SK-N-SH (cell line): ENCODE data around the gene DHRS4. TPM values are rescaled to one million over a fixed set of nuclear protein-coding genes. Genes with fewer than 3 reads are reported as not detected.

Source experiments
- CTCF ChIA-PET: fragments of 300-600, 350-600 bp; formaldehyde crosslinking; extraction: SDS; loops from one replicate; lab custom pipeline; 2021; lab: Yijun Ruan, JAX
- POLR2A ChIA-PET: fragments of 350-600 bp; sonication (Branson Sonifier 250); formaldehyde crosslinking; extraction: SDS; loops from one replicate; lab custom pipeline; 2020; ENCODE audit warnings: antibody characterized with exemption, inconsistent platforms; lab: Yijun Ruan, JAX
- DNase-seq: peaks from one replicate; pipeline ENCODE4 v3.0.0; 2012
- H2AFZ ChIP-seq: fragments of 200-600 bp; sonication (generic); 2 replicates; pipeline ENCODE4 v1.8.1; 2016; ENCODE audit warnings: antibody characterized with exemption, mild to moderate bottlenecking, low read depth
- H3F3A ChIP-seq: fragments of 200-600 bp; sonication (generic); replicated peaks from 2 replicates; pipeline ENCODE3; 2016; ENCODE audit warnings: antibody characterized with exemption, mild to moderate bottlenecking; ENCODE audit not compliant: insufficient read depth
- H3K27ac ChIP-seq, 2 experiments: fragments of 200-500 bp in 1 of 2; fragments of 200-600 bp in 1 of 2; sonication (Bioruptor generic) in 1 of 2; sonication (generic), shearing (Covaris generic) in 1 of 2; 2 replicates each; pipeline versions ENCODE4 v1.5.1 to v1.6.1; 2014 to 2016; ENCODE audit warnings: low read depth in 2 of 2, inconsistent platforms in 1 of 2, low read length in 1 of 2, mild to moderate bottlenecking in 1 of 2, mixed read lengths in 1 of 2
- H3K27me3 ChIP-seq: fragments of 200-600 bp; sonication (generic), shearing (Covaris generic); 2 replicates; pipeline ENCODE4 v1.6.1; 2016; ENCODE audit warnings: mixed run types; ENCODE audit not compliant: insufficient read depth
- H3K36me3 ChIP-seq, 2 experiments: fragments of 200-500 bp in 1 of 2; fragments of 200-600 bp in 1 of 2; sonication (Bioruptor generic) in 1 of 2; sonication (generic) in 1 of 2; replicated peaks in 1 of 2; 2 replicates each; pipeline versions ENCODE3 to v1.5.1; 2014 to 2016; ENCODE audit warnings: low read length in 1 of 2, mild to moderate bottlenecking in 1 of 2; ENCODE audit not compliant: insufficient read depth in 2 of 2, control insufficient read depth in 1 of 2
- H3K4me1 ChIP-seq, 2 experiments: fragments of 200-500 bp in 1 of 2; fragments of 200-600 bp in 1 of 2; sonication (Bioruptor generic) in 1 of 2; sonication (generic), shearing (Covaris generic) in 1 of 2; 2 replicates each; pipeline versions ENCODE4 v1.5.1 to v1.6.1; 2014 to 2016; ENCODE audit warnings: low read depth in 1 of 2, low read length in 1 of 2, mixed run types in 1 of 2; ENCODE audit not compliant: insufficient read depth in 2 of 2, control insufficient read depth in 1 of 2
- H3K4me2 ChIP-seq: fragments of 200-600 bp; sonication (generic), shearing (Covaris generic); 2 replicates; pipeline ENCODE4 v1.6.1; 2017; ENCODE audit warnings: mixed run types
- H3K4me3 ChIP-seq, 2 experiments: fragments of 200-500 bp in 1 of 2; fragments of 200-600 bp in 1 of 2; sonication (Bioruptor generic) in 1 of 2; sonication (generic), shearing (Covaris generic) in 1 of 2; 2 replicates each; pipeline versions ENCODE4 v1.5.1 to v1.8.1; 2014 to 2016; ENCODE audit warnings: low read depth in 2 of 2, inconsistent platforms in 1 of 2, low read length in 1 of 2, mild to moderate bottlenecking in 1 of 2, mixed read lengths in 1 of 2, moderate library complexity in 1 of 2
- H3K79me2 ChIP-seq: fragments of 200-600 bp; sonication (generic); 2 replicates; pipeline ENCODE4 v1.8.1; 2017; ENCODE audit warnings: mild to moderate bottlenecking; ENCODE audit not compliant: insufficient read depth
- H3K9ac ChIP-seq: fragments of 200-600 bp; sonication (generic); 2 replicates; pipeline ENCODE4 v1.6.1; 2017; ENCODE audit warnings: mixed run types
- H3K9me2 ChIP-seq: fragments of 200-600 bp; sonication (generic); 2 replicates; pipeline ENCODE4 v1.6.1; 2017; ENCODE audit warnings: mixed run types
- H3K9me3 ChIP-seq: fragments of 200-600 bp; sonication (generic); 2 replicates; pipeline ENCODE4 v1.6.1; 2017; ENCODE audit warnings: mixed run types, mild to moderate bottlenecking, moderate library complexity
- H4K20me1 ChIP-seq: fragments of 200-600 bp; sonication (generic); 2 replicates; pipeline ENCODE4 v1.6.1; 2017; ENCODE audit warnings: mild to moderate bottlenecking, mixed run types; ENCODE audit not compliant: insufficient read depth
- CTCF ChIP-seq: fragments of 200-600 bp; sonication (generic); IDR thresholded peaks from 2 replicates; pipeline ENCODE4 v1.6.1; 2017; ENCODE audit warnings: antibody characterized with exemption, mild to moderate bottlenecking, moderate library complexity
- ELF1 ChIP-seq: IDR thresholded peaks from 2 replicates; pipeline ENCODE4 v1.4.0; 2012
- EZH2phosphoT487 ChIP-seq: fragments of 200-600 bp; sonication (generic); IDR thresholded peaks from 2 replicates; pipeline ENCODE4 v1.6.1; 2017; ENCODE audit warnings: low read depth, mixed run types, mild to moderate bottlenecking, antibody characterized with exemption, moderate library complexity, borderline replicate concordance
- FOSL2 ChIP-seq: IDR thresholded peaks from 2 replicates; pipeline ENCODE4 v1.4.0; 2012; ENCODE audit warnings: low read depth, mild to moderate bottlenecking, moderate library complexity, borderline replicate concordance
- GABPA ChIP-seq: IDR thresholded peaks from 2 replicates; pipeline ENCODE4 v1.4.0; 2012; ENCODE audit warnings: low read depth, mild to moderate bottlenecking
- GATA2 ChIP-seq: sonication (generic); formaldehyde crosslinking; IDR thresholded peaks from 2 replicates; pipeline ENCODE4 v1.5.0; 2020; ENCODE audit warnings: mild to moderate bottlenecking, missing genetic modification reagents
- JUND ChIP-seq: IDR thresholded peaks from 2 replicates; pipeline ENCODE4 v1.4.0; 2012
- MAX ChIP-seq: IDR thresholded peaks from 2 replicates; pipeline ENCODE4 v1.4.0; 2012; ENCODE audit warnings: low read depth
- MXI1 ChIP-seq: IDR thresholded peaks from 2 replicates; pipeline ENCODE4 v1.6.1; 2012; ENCODE audit warnings: mild to moderate bottlenecking, low read depth, low read length, improper control_type of control experiment
- NFIC ChIP-seq: IDR thresholded peaks from 2 replicates; pipeline ENCODE4 v1.4.0; 2012; ENCODE audit warnings: borderline replicate concordance
- NRF1 ChIP-seq: IDR thresholded peaks from 2 replicates; pipeline ENCODE4 v1.6.1; 2012; ENCODE audit warnings: low read depth, mild to moderate bottlenecking, low read length
- PBX3 ChIP-seq: IDR thresholded peaks from 2 replicates; pipeline ENCODE4; 2012
- RCOR1 ChIP-seq: fragments of 150-350 bp; IDR thresholded peaks from 2 replicates; pipeline ENCODE4 v1.6.1; 2017; ENCODE audit warnings: antibody characterized with exemption, low read length
- RXRA ChIP-seq: IDR thresholded peaks from 2 replicates; pipeline ENCODE4 v1.4.0; 2012; ENCODE audit warnings: low read depth, mild to moderate bottlenecking, borderline replicate concordance
- SIN3A ChIP-seq: IDR thresholded peaks from 2 replicates; pipeline ENCODE4 v1.6.1; 2012; ENCODE audit warnings: low read depth, mild to moderate bottlenecking, low read length, moderate library complexity, borderline replicate concordance
- TAF1 ChIP-seq: IDR thresholded peaks from 2 replicates; pipeline ENCODE4 v1.6.1; 2012; ENCODE audit warnings: low read depth, mild to moderate bottlenecking, low read length, moderate library complexity, borderline replicate concordance
- TCF12 ChIP-seq: IDR thresholded peaks from 2 replicates; pipeline ENCODE4 v1.4.0; 2012
- TEAD4 ChIP-seq: IDR thresholded peaks from 2 replicates; pipeline ENCODE4 v1.4.0; 2012; ENCODE audit warnings: mild to moderate bottlenecking, borderline replicate concordance; ENCODE audit not compliant: insufficient read depth
- USF1 ChIP-seq: IDR thresholded peaks from 2 replicates; pipeline ENCODE4 v1.4.0; 2012; ENCODE audit warnings: low read depth, borderline replicate concordance
- YY1 ChIP-seq: IDR thresholded peaks from 2 replicates; pipeline ENCODE4 v1.4.0; 2012; ENCODE audit warnings: low read depth, mild to moderate bottlenecking
- whole genome bisulfite sequencing: methylation state at CpG from one replicate; pipeline ENCODE4 v1.1.6; 2017; ENCODE audit warnings: low lambda C conversion rate; 5-methylcytosine and 5-hydroxymethylcytosine counted together
- polyA plus RNA-seq, 3 experiments: library from polyadenylated mRNA; depleted of rRNA; stranded (reverse); fragments of >200 nt; gene quantifications; 2 replicates each; pipeline ENCODE4 v1.2.3, GENCODE V29; 2012

DHRS4 gene
- polyA plus RNA-seq, 1 of the 3 experiments (the other 2 are of a cell fraction), result 50.5 TPM

- no peaks in the 10 kb centered on the region for H3K9me2 ChIP-seq
- H3K4me1 ChIP-seq, result no peaks in the 10 kb centered on the region; a peak in 1 of 4 replicates
- H3K9ac ChIP-seq, result no peak overlapping the region
- no peaks in the 10 kb centered on the region for H3K27me3 ChIP-seq
- H3F3A ChIP-seq, result no peaks in the 10 kb centered on the region
- no peak for TF ChIP-seq GATA2 (CRISPR knock-in tag)
- no peak for TF ChIP-seq TEAD4
- no peak for TF ChIP-seq RXRA
- no peak for TF ChIP-seq JUND
- TF ChIP-seq USF1, result no peak
- TF ChIP-seq YY1, result no peak
- TF ChIP-seq TAF1, result no peak
- no peak for TF ChIP-seq TCF12
- TF ChIP-seq MAX, result no peak
- TF ChIP-seq MXI1, result no peak
- no peak for TF ChIP-seq PBX3
- H2AFZ ChIP-seq, result no peak overlapping the region
- ChIA-PET POLR2A (no interaction called here), CTCF (interaction anchor here (0.8 to 4.5 kb wide), 8 partner anchors 10 to 362 kb away, joined by 3 to 45 read pairs (median 6); partner anchors contain the start of gene DHRS4)
- H3K4me3 ChIP-seq, result no peak overlapping the region
- H3K4me2 ChIP-seq, result no peak overlapping the region
- 91% methylated on average over 6 of the region's 6 CpGs for WGBS
- no peaks in the 10 kb centered on the region for H3K36me3 ChIP-seq
- H3K9me3 ChIP-seq, result no peaks in the 10 kb centered on the region
- DNase-seq, result no peak
- H4K20me1 ChIP-seq, result no peaks in the 10 kb centered on the region
- H3K27ac ChIP-seq, result no peak overlapping the region
- H3K79me2 ChIP-seq, result no peaks in the 10 kb centered on the region
Observed at GRCh38 chr14:23931721-23932289, 21.8 kb upstream of the DHRS4 start.

GRCh38 chr14:23932639-23933038 lies 20.9 kb upstream of the DHRS4 start:
- no peak overlapping the region for H3K4me3 ChIP-seq
- H3K9ac ChIP-seq, result no peak overlapping the region

More at GRCh38 chr14:23932639-23933038, 20.9 kb upstream of the DHRS4 start:
- H3K36me3 ChIP-seq, result no peaks in the 10 kb centered on the region
- TF ChIP-seq GATA2 (CRISPR knock-in tag) (no peak), SIN3A (no peak), FOSL2 (no peak), NRF1 (no peak), GABPA (no peak), TCF12 (no peak), RCOR1 (no peak), USF1 (no peak), CTCF (no peak), ELF1 (no peak), JUND (no peak), EZH2phosphoT487 (no peak), NFIC (no peak)
- ChIA-PET CTCF (interaction anchor here (0.8 to 4.5 kb wide), 7 partner anchors 9 to 343 kb away, joined by 3 to 45 read pairs (median 5); partner anchors contain the start of gene DHRS4), POLR2A (no interaction called here)
- H3K9me2 ChIP-seq, result no peaks in the 10 kb centered on the region
- H3K9me3 ChIP-seq, result no peaks in the 10 kb centered on the region
- H2AFZ ChIP-seq, result no peak overlapping the region
- H3K4me1 ChIP-seq, result no peaks in the 10 kb centered on the region; a peak in 1 of 4 replicates
- no peaks in the 10 kb centered on the region for H3F3A ChIP-seq
- no peak overlapping the region for H3K27ac ChIP-seq
- no peak for DNase-seq
- 38% methylated on average over 3 of the region's 3 CpGs for WGBS
- no peaks in the 10 kb centered on the region for H4K20me1 ChIP-seq
- H3K79me2 ChIP-seq, result no peaks in the 10 kb centered on the region
- no peaks in the 10 kb centered on the region for H3K27me3 ChIP-seq
- no peak overlapping the region for H3K4me2 ChIP-seq
